Keratinocyte (primary cell): ENCODE measurements around the gene SLC2A9. TPM values are rescaled to one million over a fixed set of nuclear protein-coding genes. Genes with fewer than 3 reads are reported as not detected.
"Not testable (repeated sequence)": the region's sequence is repeated elsewhere in the genome, so short reads cannot be mapped to it uniquely, and the experiment has no call there.

Experiments used
- DNase-seq: peaks from one replicate; pipeline ENCODE4 v3.0.0-alpha.2; 2011; ENCODE audit warnings: low read depth, missing footprints, low spot score
- FAIRE-seq: peaks from 2 replicates; lab custom pipeline; 2011; peaks lifted over from hg19 to GRCh38; lab: Jason Lieb, UNC
- H2AFZ ChIP-seq: 2 replicates; pipeline ENCODE4 v1.6.0; 2012; ENCODE audit warnings: low read length, control low read depth, inconsistent platforms; ENCODE audit not compliant: control insufficient read depth
- H3K27ac ChIP-seq: 2 replicates; pipeline ENCODE4 v1.5.1; 2011; ENCODE audit warnings: low read length; ENCODE audit not compliant: control insufficient read depth, insufficient read depth
- H3K27me3 ChIP-seq: 3 replicates; pipeline ENCODE4 v1.6.0; 2011; ENCODE audit warnings: low read length; ENCODE audit not compliant: control insufficient read depth, insufficient read depth; ENCODE audit errors: extremely low read depth
- H3K36me3 ChIP-seq, 2 experiments: 2 replicates in 1 of 2; 3 replicates in 1 of 2; pipeline ENCODE4 v1.5.1; 2011; ENCODE audit warnings: low read length in 2 of 2, mild to moderate bottlenecking in 1 of 2; ENCODE audit not compliant: control insufficient read depth in 2 of 2, insufficient read depth in 2 of 2; ENCODE audit errors: extremely low read depth in 1 of 2
- H3K4me1 ChIP-seq: 3 replicates; pipeline ENCODE4 v1.5.1; 2011; ENCODE audit warnings: low read length; ENCODE audit not compliant: control insufficient read depth, insufficient read depth; ENCODE audit errors: extremely low read depth
- H3K4me2 ChIP-seq: 3 replicates; pipeline ENCODE4 v1.6.0; 2011; ENCODE audit warnings: low read depth, low read length; ENCODE audit not compliant: control insufficient read depth, insufficient read depth; ENCODE audit errors: extremely low read depth
- H3K4me3 ChIP-seq, 3 experiments: fragments of 200-600 bp in 1 of 3; sonication (generic) in 1 of 3; 2 replicates in 2 of 3; 3 replicates in 1 of 3; pipeline ENCODE4 v1.5.1; 2011 to 2016; ENCODE audit warnings: low read length in 3 of 3, mild to moderate bottlenecking in 3 of 3, control low read depth in 2 of 3, inconsistent platforms in 1 of 3, low read depth in 1 of 3, mixed read lengths in 1 of 3, mixed run types in 1 of 3, moderate library complexity in 1 of 3; ENCODE audit not compliant: control insufficient read depth in 2 of 3, insufficient read depth in 2 of 3; ENCODE audit errors: extremely low read depth in 1 of 3
- H3K79me2 ChIP-seq: 2 replicates; pipeline ENCODE4 v1.6.0; 2012; ENCODE audit warnings: low read length; ENCODE audit not compliant: control insufficient read depth, insufficient read depth
- H3K9ac ChIP-seq: 3 replicates; pipeline ENCODE4 v1.6.0; 2011; ENCODE audit warnings: low read length; ENCODE audit not compliant: control insufficient read depth, insufficient read depth; ENCODE audit errors: extremely low read depth
- H3K9me1 ChIP-seq: 3 replicates; pipeline ENCODE4 v1.6.0; 2011; ENCODE audit warnings: low read length; ENCODE audit not compliant: control insufficient read depth, insufficient read depth; ENCODE audit errors: extremely low read depth
- H3K9me3 ChIP-seq: 2 replicates; pipeline ENCODE4 v1.5.1; 2012; ENCODE audit warnings: low read depth, low read length; ENCODE audit not compliant: control insufficient read depth
- H4K20me1 ChIP-seq: 3 replicates; pipeline ENCODE4 v1.6.0; 2011; ENCODE audit warnings: low read length; ENCODE audit not compliant: control insufficient read depth, insufficient read depth; ENCODE audit errors: extremely low read depth
- EZH2 ChIP-seq: IDR thresholded peaks from one replicate; pipeline ENCODE4 v1.6.1; 2012; ENCODE audit warnings: inconsistent platforms, mild to moderate bottlenecking, low read length, moderate library complexity
- dilution Hi-C: fragments of 300-500 bp; cut with MboI; formaldehyde crosslinking; loops from one replicate; pipeline ENCODE4 v1.7.0; 2020; ENCODE audit warnings: low sequenced_read_pairs; ENCODE audit not compliant: extremely low pct_ligation_motif_present
- polyA plus RNA-seq, 5 experiments: library from polyadenylated mRNA; depleted of rRNA in 3 of 5; stranded (reverse) in 3 of 5; stranded (forward) in 1 of 5; unstranded in 1 of 5; fragments of >200 nt; gene quantifications; 1 replicate in 1 of 5; 2 replicates in 3 of 5; 3 replicates in 1 of 5; pipeline versions ENCODE4 v1.2.1 to v1.2.3, GENCODE V29; 2011 to 2012; ENCODE audit warnings: missing spikeins in 2 of 5, low read depth in 1 of 5, low replicate concordance in 1 of 5
- TF ChIP-seq, protein P1 (sequence below), 3 experiments: IDR thresholded peaks in 1 of 3; conservative IDR thresholded peaks in 1 of 3; optimal IDR thresholded peaks in 1 of 3; 2 replicates in 2 of 3; 3 replicates in 1 of 3; pipeline versions ENCODE3 to v1.5.1; 2011; ENCODE audit warnings: low read length in 3 of 3, mild to moderate bottlenecking in 3 of 3, moderate library complexity in 2 of 3, control low read depth in 1 of 3, inconsistent platforms in 1 of 3; ENCODE audit not compliant: insufficient read depth in 2 of 3; ENCODE audit errors: extremely low read depth in 1 of 3

SLC2A9 gene
- polyA plus RNA-seq, 1 donor (not counting 4 experiments of a cell fraction or from before 2014, with no cell fraction given), result 37.3 TPM

DNA sequence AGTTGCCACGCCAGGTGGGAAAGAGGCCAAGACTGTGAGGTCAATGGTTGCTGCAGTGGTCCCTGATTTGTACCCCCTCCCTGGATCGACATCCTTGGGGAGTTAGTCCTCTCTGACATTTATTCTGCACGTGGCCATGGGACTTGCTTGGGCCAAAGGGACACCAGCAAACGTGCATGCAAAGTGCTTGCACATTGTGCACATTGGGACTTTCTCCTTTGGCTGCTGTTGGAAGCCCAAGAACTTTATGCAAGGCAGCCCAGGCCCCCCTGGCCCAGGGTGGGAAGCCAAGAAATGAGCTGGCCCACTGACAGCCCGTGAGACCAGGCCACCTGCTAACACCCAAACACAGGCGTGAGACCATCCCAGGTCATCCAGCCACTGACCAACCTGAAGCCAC is 38.1 kb downstream of the SLC2A9 start:
- dilution Hi-C loops, result no loop called here
- FAIRE-seq (no peak), DNase-seq (no peak)
- TF ChIP-seq EZH2, result no peak
- TF ChIP-seq, protein P1, sequence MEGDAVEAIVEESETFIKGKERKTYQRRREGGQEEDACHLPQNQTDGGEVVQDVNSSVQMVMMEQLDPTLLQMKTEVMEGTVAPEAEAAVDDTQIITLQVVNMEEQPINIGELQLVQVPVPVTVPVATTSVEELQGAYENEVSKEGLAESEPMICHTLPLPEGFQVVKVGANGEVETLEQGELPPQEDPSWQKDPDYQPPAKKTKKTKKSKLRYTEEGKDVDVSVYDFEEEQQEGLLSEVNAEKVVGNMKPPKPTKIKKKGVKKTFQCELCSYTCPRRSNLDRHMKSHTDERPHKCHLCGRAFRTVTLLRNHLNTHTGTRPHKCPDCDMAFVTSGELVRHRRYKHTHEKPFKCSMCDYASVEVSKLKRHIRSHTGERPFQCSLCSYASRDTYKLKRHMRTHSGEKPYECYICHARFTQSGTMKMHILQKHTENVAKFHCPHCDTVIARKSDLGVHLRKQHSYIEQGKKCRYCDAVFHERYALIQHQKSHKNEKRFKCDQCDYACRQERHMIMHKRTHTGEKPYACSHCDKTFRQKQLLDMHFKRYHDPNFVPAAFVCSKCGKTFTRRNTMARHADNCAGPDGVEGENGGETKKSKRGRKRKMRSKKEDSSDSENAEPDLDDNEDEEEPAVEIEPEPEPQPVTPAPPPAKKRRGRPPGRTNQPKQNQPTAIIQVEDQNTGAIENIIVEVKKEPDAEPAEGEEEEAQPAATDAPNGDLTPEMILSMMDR (optimal IDR thresholded peaks at IDR 0.05 in 1 of 3, IDR thresholded peaks at IDR 0.05 in 1 of 3, conservative IDR thresholded peaks at IDR 0.05 in 1 of 3; ENCODE audit: extremely low read depth in 1 of 3, insufficient read depth in 2 of 3, low read length in 3 of 3), result no peak
- Histone ChIP-seq H3K36me3 (peaks cover 24 to 46% of the 10 kb centered on the region in 2 experiments), H3K79me2 (no peaks in the 10 kb centered on the region), H3K27ac (no peak overlapping the region), H3K9me3 (no peaks in the 10 kb centered on the region), H3K4me3 (no peak overlapping the region), H4K20me1 (no peaks in the 10 kb centered on the region), H3K4me1 (no peaks in the 10 kb centered on the region), H2AFZ (no peak overlapping the region), H3K27me3 (no peaks in the 10 kb centered on the region), H3K4me2 (no peak overlapping the region), H3K9ac (no peak overlapping the region), H3K9me1 (no peaks in the 10 kb centered on the region)

DNA sequence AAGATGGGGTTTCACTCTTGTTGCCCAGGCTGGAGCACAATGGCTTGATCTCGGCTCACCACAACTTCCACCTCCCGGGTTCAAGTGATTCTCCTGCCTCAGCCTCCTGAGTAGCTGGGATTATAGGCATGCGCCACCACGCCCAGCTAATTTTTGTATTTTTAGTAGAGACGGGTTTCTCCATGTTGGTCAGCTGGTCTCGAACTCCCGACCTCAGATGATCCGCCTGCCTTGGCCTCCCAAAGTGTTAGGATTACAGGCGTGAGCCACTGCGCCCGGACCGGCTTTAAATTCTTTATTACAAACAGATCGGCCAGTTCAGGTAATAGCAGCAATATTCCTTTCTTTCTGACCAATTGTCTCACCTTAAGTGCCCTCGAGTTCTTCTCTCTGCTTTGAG is 39.4 kb downstream of the SLC2A9 start:
- H3K36me3 ChIP-seq, result peaks cover 28 to 47% of the 10 kb centered on the region in 2 experiments
- H3K9me1 ChIP-seq, H2AFZ ChIP-seq, FAIRE-seq, H3K9ac ChIP-seq, H3K9me3 ChIP-seq, dilution Hi-C loops, H3K4me2 ChIP-seq, H3K4me1 ChIP-seq, H4K20me1 ChIP-seq, H3K27ac ChIP-seq, DNase-seq, H3K27me3 ChIP-seq, H3K4me3 ChIP-seq, H3K79me2 ChIP-seq: not testable (repeated sequence)

DNA sequence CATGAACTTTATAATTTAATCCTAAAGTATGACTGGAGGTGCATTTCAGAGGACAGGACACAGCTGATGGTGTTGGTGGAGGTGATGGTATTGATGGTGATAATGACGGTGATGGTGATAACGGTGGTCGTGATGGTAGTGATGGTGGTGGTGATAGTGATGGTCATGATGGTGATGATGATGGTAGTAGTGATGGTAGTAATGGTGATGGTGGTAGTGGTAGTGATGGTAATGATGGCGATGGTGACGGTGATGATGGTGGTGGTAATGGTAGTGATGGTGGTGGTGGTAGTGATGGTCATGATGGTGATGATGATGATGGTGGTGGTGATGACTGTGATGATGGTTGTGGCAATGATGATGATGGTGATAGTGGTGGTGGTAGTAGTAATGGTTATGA is 40.4 kb downstream of the SLC2A9 start:
- Histone ChIP-seq H3K9me1 (no peaks in the 10 kb centered on the region), H3K36me3 (peaks cover 33 to 51% of the 10 kb centered on the region in 2 experiments), H4K20me1 (no peaks in the 10 kb centered on the region), H3K4me2 (no peak overlapping the region), H3K9ac (no peak overlapping the region), H3K79me2 (no peaks in the 10 kb centered on the region), H3K27ac (no peak overlapping the region), H2AFZ (no peak overlapping the region), H3K4me1 (no peaks in the 10 kb centered on the region), H3K9me3 (no peaks in the 10 kb centered on the region), H3K27me3 (no peaks in the 10 kb centered on the region), H3K4me3 (no peak overlapping the region)
- FAIRE-seq, result no peak
- dilution Hi-C loops, result no loop called here
- TF ChIP-seq EZH2, result no peak
- TF ChIP-seq, protein P1 (optimal IDR thresholded peaks at IDR 0.05 in 1 of 3, IDR thresholded peaks at IDR 0.05 in 1 of 3, conservative IDR thresholded peaks at IDR 0.05 in 1 of 3; ENCODE audit: extremely low read depth in 1 of 3, insufficient read depth in 2 of 3, low read length in 3 of 3), result no peak
- no peak for DNase-seq
